Panc1 (cell line): ENCODE results near the gene ADAM22. TPM values are rescaled to one million over a fixed set of nuclear protein-coding genes. Genes with fewer than 3 reads are reported as not detected.
A peak's percentile ranks its signal among the peaks of the same experiment; 100 is the strongest.

Experiments used
- ATAC-seq: fragments of 200-7000 bp; cut with Tn5 transposase; 2 replicates; pipeline ENCODE4 v1.9.1; 2020; ENCODE audit warnings: mild to moderate bottlenecking, moderate library complexity
- BruUV-seq: library from RNA; stranded (reverse); fragments of 400-500 nt; replicated peaks from 2 replicates; lab custom pipeline; 2021; lab: Mats Ljungman, UMichigan
- CTCF ChIA-PET: fragments of 300-600 bp; sonication (Branson Sonifier 250); formaldehyde crosslinking; loops from one replicate; lab custom pipeline; 2022; ENCODE audit warnings: antibody characterized with exemption; lab: Charles Lee
- POLR2A ChIA-PET: fragments of 300-600 bp; sonication (Branson Sonifier 250); formaldehyde crosslinking; loops from one replicate; lab custom pipeline; 2022; ENCODE audit warnings: antibody characterized with exemption; lab: Charles Lee
- DNase-seq: peaks from one replicate; pipeline ENCODE4 v3.0.0-alpha.2; 2010; ENCODE audit warnings: low read depth, low spot score
- H3K27ac ChIP-seq: 2 replicates; pipeline ENCODE4 v1.5.1; 2011; ENCODE audit warnings: mild to moderate bottlenecking, low read length, inconsistent platforms
- H3K27me3 ChIP-seq: fragments of 200-500 bp; sonication (Bioruptor generic); 2 replicates; pipeline ENCODE4 v1.6.0; 2014; ENCODE audit warnings: low read length, inconsistent platforms; ENCODE audit not compliant: control insufficient read depth, insufficient read depth
- H3K36me3 ChIP-seq: fragments of 200-500 bp; sonication (Bioruptor generic); 2 replicates; pipeline ENCODE4 v1.5.1; 2014; ENCODE audit warnings: inconsistent platforms, mild to moderate bottlenecking, low read length, moderate library complexity; ENCODE audit not compliant: control insufficient read depth, insufficient read depth
- H3K4me1 ChIP-seq: 2 replicates; pipeline ENCODE4 v1.5.1; 2011; ENCODE audit warnings: inconsistent platforms, mild to moderate bottlenecking, low read length, moderate library complexity; ENCODE audit not compliant: control insufficient read depth, insufficient read depth
- H3K4me3 ChIP-seq, 2 experiments: 2 replicates each; pipeline ENCODE4 v1.5.1; 2011 to 2012; ENCODE audit warnings: low read depth in 2 of 2, low read length in 2 of 2, mild to moderate bottlenecking in 2 of 2, inconsistent platforms in 1 of 2, moderate library complexity in 1 of 2
- H3K9me3 ChIP-seq: fragments of 200-500 bp; sonication (Bioruptor generic); 2 replicates; pipeline ENCODE4 v1.5.1; 2014; ENCODE audit warnings: low read depth, mild to moderate bottlenecking, inconsistent platforms, low read length, moderate library complexity; ENCODE audit not compliant: control insufficient read depth, insufficient read depth
- CTCF ChIP-seq: fragments of 450-650 bp; IDR thresholded peaks from 2 replicates; pipeline ENCODE4 v1.5.1; 2017; ENCODE audit warnings: mild to moderate bottlenecking
- POLR2AphosphoS5 ChIP-seq: IDR thresholded peaks from 2 replicates; pipeline ENCODE4 v1.6.1; 2012; ENCODE audit warnings: mild to moderate bottlenecking, low read depth, low read length, moderate library complexity
- REST ChIP-seq, 2 experiments: IDR thresholded peaks; 2 replicates each; pipeline ENCODE4 v1.6.1; 2011 to 2012; ENCODE audit warnings: low read depth in 2 of 2, control low read depth in 1 of 2, low read length in 1 of 2, mild to moderate bottlenecking in 1 of 2, moderate library complexity in 1 of 2; ENCODE audit not compliant: insufficient read depth in 1 of 2
- SIN3A ChIP-seq: IDR thresholded peaks from 2 replicates; pipeline ENCODE4 v1.6.1; 2012; ENCODE audit warnings: low read depth, mild to moderate bottlenecking, low read length, moderate library complexity, borderline replicate concordance; ENCODE audit not compliant: insufficient read depth
- TCF7L2 ChIP-seq: IDR thresholded peaks from 2 replicates; pipeline ENCODE4 v1.6.1; 2011; ENCODE audit warnings: mild to moderate bottlenecking, low read depth, low read length, inconsistent platforms
- in situ Hi-C: cut with HindIII; loops from 2 replicates; pipeline ENCODE4 v1.10.0; 2016; ENCODE audit warnings: low sequenced_read_pairs, low pct_unique_long_range_greater_than_20kb
- intact Hi-C: fragments of 100-400 bp; cut with micrococcal nuclease; formaldehyde crosslinking; loops from one replicate; pipeline ENCODE4 v1.10.0; 2022; ENCODE audit not compliant: unreplicated experiment
- total RNA-seq: library from RNA; stranded (reverse); gene quantifications from one replicate; pipeline ENCODE4 v1.2.1, GENCODE V29; 2021; ENCODE audit not compliant: unreplicated experiment

Gene ADAM22
- total RNA-seq, 1 experiment from 2014 or later: 4.2 TPM

- BruUV-seq: TSS peak; percentile 65
- peaks cover 13% of the 10 kb centered on the region for H3K36me3 ChIP-seq
- no peak for DNase-seq
- H3K27ac ChIP-seq: peak overlapping the region; percentile 89; the same call in 1 of the 2 replicates
- CTCF ChIA-PET: no interaction called here
- POLR2A ChIA-PET: interaction anchor here (0.6 kb wide), 1 partner anchor 90 kb away, joined by 3 read pairs; no protein-coding TSS in a partner anchor
- intact Hi-C loops (no loop called here), in situ Hi-C loops (no loop called here)
- H3K27me3 ChIP-seq: no peaks in the 10 kb centered on the region
- peak overlapping the region; percentile 89 to 93 for H3K4me3 ChIP-seq
- H3K4me1 ChIP-seq: peaks cover 13% of the 10 kb centered on the region
- H3K9me3 ChIP-seq: no peaks in the 10 kb centered on the region
- ATAC-seq: no peak
- no peak for TF ChIP-seq CTCF
- TF ChIP-seq POLR2AphosphoS5: no peak
- no peak for TF ChIP-seq REST (IDR thresholded peaks at IDR 0.05; ENCODE audit: insufficient read depth in 1 of 2, low read depth in 2 of 2, low read length in 1 of 2)
- TF ChIP-seq SIN3A: no peak
- no peak for TF ChIP-seq TCF7L2
Measured at GRCh38 chr7:88217675-88218428, 283.8 kb downstream of the ADAM22 start.

GRCh38 chr7:88218429-88218745 is 284.3 kb downstream of the ADAM22 start:
- peak overlapping the region; percentile 89 to 93 for H3K4me3 ChIP-seq
- no peak for ATAC-seq

More at GRCh38 chr7:88218429-88218745, 284.3 kb downstream of the ADAM22 start:
- DNase-seq: no peak
- no TSS peak for BruUV-seq
- ChIA-PET POLR2A (interaction anchor here (0.6 kb wide), 2 partner anchors 89 to 769 kb away, joined by 3 to 6 read pairs; no protein-coding TSS in a partner anchor), CTCF (no interaction called here)
- H3K9me3 ChIP-seq: no peaks in the 10 kb centered on the region
- TF ChIP-seq SIN3A (no peak), REST (IDR thresholded peaks at IDR 0.05; ENCODE audit: insufficient read depth in 1 of 2, low read depth in 2 of 2, low read length in 1 of 2) (no peak), TCF7L2 (no peak), POLR2AphosphoS5 (no peak), CTCF (no peak)
- intact Hi-C loops (no loop called here), in situ Hi-C loops (no loop called here)
- peak overlapping the region; percentile 89 for H3K27ac ChIP-seq
- H3K4me1 ChIP-seq: peaks cover 13% of the 10 kb centered on the region
- no peaks in the 10 kb centered on the region for H3K27me3 ChIP-seq
- peaks cover 13% of the 10 kb centered on the region for H3K36me3 ChIP-seq
